ENCODE measurements around the gene SERPINI1. TPM values are rescaled to one million over a fixed set of nuclear protein-coding genes. Genes with fewer than 3 reads are reported as not detected.

Gene SERPINI1
- total RNA-seq, 4 donors from 2014 or later, result 0.79 to 1.5 TPM; not detected in 2

DNA sequence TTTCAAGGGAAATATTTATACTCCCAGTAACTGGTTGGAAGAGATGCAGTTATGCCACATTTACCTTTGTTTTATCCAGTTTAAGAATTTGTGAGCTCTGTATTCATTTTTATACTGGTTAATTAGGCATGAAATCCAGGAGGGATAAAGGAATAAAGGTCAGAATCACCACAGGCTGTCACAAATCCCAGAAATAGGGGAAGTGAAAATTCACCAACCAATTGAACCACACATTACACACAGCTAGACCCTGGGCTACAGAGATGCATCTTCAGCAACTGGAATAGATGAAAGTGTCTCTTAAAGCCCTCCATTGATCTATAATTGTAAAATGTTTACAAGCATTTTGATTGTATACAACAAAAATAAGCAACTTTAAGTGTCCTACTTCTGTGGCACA is 18.5 kb downstream of the SERPINI1 start:
- in situ Hi-C loops (cut with MboI; ENCODE audit: low pct_ligation_motif_present in 1 of 4, low pct_unique_long_range_greater_than_20kb in 1 of 4, low sequenced_read_pairs in 3 of 4), result no loop called here
- no peaks in the 10 kb centered on the region for H3K4me1 ChIP-seq

GRCh38 chr3:167761302-167761701 is 25.8 kb downstream of the SERPINI1 start:
- Histone ChIP-seq H3K27me3 (no peaks in the 10 kb centered on the region), H3K4me3 (no peak overlapping the region), H3K36me3 (no peaks in the 10 kb centered on the region), H3K4me1 (no peaks in the 10 kb centered on the region), H3K27ac (no peak overlapping the region), H3K9me3 (no peaks in the 10 kb centered on the region)
- DNase-seq, result no peak
- in situ Hi-C loops (cut with MboI; ENCODE audit: low pct_ligation_motif_present in 1 of 4, low pct_unique_long_range_greater_than_20kb in 1 of 4, low sequenced_read_pairs in 3 of 4), result no loop called here
- 70 to 74% methylated on average over 1 of the region's 1 CpG for WGBS, 2 donors (ENCODE audit: low coverage in 1 of 2)
- intact Hi-C loops (cut with DNase I; ENCODE audit: low total_unique reads), result no loop called here
- TF ChIP-seq POLR2A (IDR thresholded peaks at IDR 0.05) (no peak), EP300 (IDR thresholded peaks at IDR 0.05; ENCODE audit: low read depth) (no peak), POLR2AphosphoS5 (IDR thresholded peaks at IDR 0.05) (no peak), CTCF (IDR thresholded peaks at IDR 0.05) (no peak)

More for the DNA sequence above, 18.5 kb downstream of the SERPINI1 start:
- no peak for TF ChIP-seq CTCF (IDR thresholded peaks at IDR 0.05)
- DNase-seq, result no peak
- no peak overlapping the region for H3K4me3 ChIP-seq
- intact Hi-C loops (cut with DNase I; ENCODE audit: low total_unique reads), result no loop called here
- H3K9me3 ChIP-seq, result no peaks in the 10 kb centered on the region
- H3K36me3 ChIP-seq, result no peaks in the 10 kb centered on the region
- no peak overlapping the region for H3K27ac ChIP-seq
- H3K27me3 ChIP-seq, result no peaks in the 10 kb centered on the region

DNA sequence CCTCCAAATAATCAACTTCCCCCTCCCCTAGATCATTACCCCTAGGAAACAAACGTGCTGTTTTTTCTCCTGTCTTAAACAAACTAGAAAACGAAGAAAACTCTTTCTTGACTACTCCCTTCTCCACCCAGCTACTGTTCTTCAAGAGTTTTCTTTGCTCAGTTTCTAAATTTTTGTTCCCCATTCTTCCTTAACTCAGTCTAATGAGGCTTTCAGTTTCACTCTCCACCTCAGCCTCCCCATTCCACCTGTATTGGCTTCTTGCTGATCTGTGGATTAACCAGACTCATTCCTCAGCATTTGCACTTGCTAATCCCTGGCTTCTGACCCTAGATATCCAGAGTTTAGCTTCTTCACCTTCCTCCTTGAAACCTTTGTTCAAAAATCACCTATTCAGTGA is 26.8 kb downstream of the SERPINI1 start:
- no peak for DNase-seq
- no peaks in the 10 kb centered on the region for H3K27me3 ChIP-seq
- no peak overlapping the region for H3K4me3 ChIP-seq
- H3K9me3 ChIP-seq, result no peaks in the 10 kb centered on the region
- H3K27ac ChIP-seq, result no peak overlapping the region
- intact Hi-C loops (cut with DNase I; ENCODE audit: low total_unique reads), result no loop called here
- no peaks in the 10 kb centered on the region for H3K36me3 ChIP-seq
- in situ Hi-C loops (cut with MboI; ENCODE audit: low pct_ligation_motif_present in 1 of 4, low pct_unique_long_range_greater_than_20kb in 1 of 4, low sequenced_read_pairs in 3 of 4), result no loop called here
- 49 to 54% methylated on average over 2 of the region's 2 CpGs for WGBS, 2 donors (ENCODE audit: low coverage in 1 of 2)
- H3K4me1 ChIP-seq, result no peaks in the 10 kb centered on the region
- TF ChIP-seq POLR2AphosphoS5 (IDR thresholded peaks at IDR 0.05), result no peak

DNA sequence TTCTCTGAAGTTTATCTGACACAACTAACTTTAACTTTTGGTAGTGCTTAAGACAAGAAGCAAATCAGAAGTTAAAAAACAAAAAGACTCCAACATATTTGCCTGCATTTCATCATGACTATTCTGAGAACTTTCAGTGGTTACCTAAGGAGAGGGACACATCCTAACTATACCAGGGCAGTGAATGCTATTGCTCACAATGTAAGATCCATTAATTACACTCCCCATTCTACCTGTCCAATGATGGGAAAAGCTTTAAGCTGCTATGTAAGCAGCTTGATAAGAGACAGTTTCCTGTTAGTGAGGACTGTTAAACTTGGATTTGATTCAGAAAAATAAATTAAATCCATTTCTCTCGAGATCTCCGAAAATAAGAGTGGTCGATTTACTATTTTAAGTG is 37.5 kb downstream of the SERPINI1 start:
- in situ Hi-C loops (cut with MboI; ENCODE audit: low pct_ligation_motif_present in 1 of 4, low pct_unique_long_range_greater_than_20kb in 1 of 4, low sequenced_read_pairs in 3 of 4), result no loop called here
- no peak for TF ChIP-seq POLR2AphosphoS5 (IDR thresholded peaks at IDR 0.05)
- TF ChIP-seq CTCF (IDR thresholded peaks at IDR 0.05), result no peak
- no peak for TF ChIP-seq POLR2A (IDR thresholded peaks at IDR 0.05)
- no peak for TF ChIP-seq EP300 (IDR thresholded peaks at IDR 0.05; ENCODE audit: low read depth)
- no peaks in the 10 kb centered on the region for H3K36me3 ChIP-seq

GRCh38 chr3:167773584-167773983 is 38.1 kb downstream of the SERPINI1 start:
- intact Hi-C loops (cut with DNase I; ENCODE audit: low total_unique reads), result no loop called here
- no peak for TF ChIP-seq POLR2A (IDR thresholded peaks at IDR 0.05)
- TF ChIP-seq CTCF (IDR thresholded peaks at IDR 0.05), result no peak
- no peak for TF ChIP-seq EP300 (IDR thresholded peaks at IDR 0.05; ENCODE audit: low read depth)
- TF ChIP-seq POLR2AphosphoS5 (IDR thresholded peaks at IDR 0.05), result no peak
- in situ Hi-C loops (cut with MboI; ENCODE audit: low pct_ligation_motif_present in 1 of 4, low pct_unique_long_range_greater_than_20kb in 1 of 4, low sequenced_read_pairs in 3 of 4), result no loop called here
- Histone ChIP-seq H3K9me3 (no peaks in the 10 kb centered on the region), H3K36me3 (no peaks in the 10 kb centered on the region), H3K27ac (no peak overlapping the region), H3K27me3 (no peaks in the 10 kb centered on the region), H3K4me3 (no peak overlapping the region), H3K4me1 (no peaks in the 10 kb centered on the region)
- DNase-seq, result no peak
- WGBS, 2 donors (ENCODE audit: low coverage in 1 of 2), result 52 to 73% methylated on average over 1 of the region's 1 CpG

More for the DNA sequence above, 37.5 kb downstream of the SERPINI1 start:
- Histone ChIP-seq H3K27me3 (no peaks in the 10 kb centered on the region), H3K4me3 (no peak overlapping the region), H3K27ac (no peak overlapping the region), H3K4me1 (no peaks in the 10 kb centered on the region), H3K9me3 (no peaks in the 10 kb centered on the region)
- intact Hi-C loops (cut with DNase I; ENCODE audit: low total_unique reads), result no loop called here
- DNase-seq, result no peak
- WGBS, 2 donors (ENCODE audit: low coverage in 1 of 2), result 34 to 53% methylated on average over 3 of the region's 3 CpGs
